GM19455 (cell line): Measurements from ENCODE around the gene AMBP.

Experiments
- ATAC-seq: cut with Tn5 transposase; IDR thresholded peaks from one replicate; pipeline ENCODE4 v1.9.1; 2021; ENCODE audit not compliant: unreplicated experiment

AMBP gene

GRCh38 chr9:114078021-114078780, at the start of gene AMBP:
AMBP (minus strand) TSS chr9:114078300; CDS start chr9:114078209, 91 bp downstream.
- no peak for ATAC-seq

- no peak for ATAC-seq
These were observed 48.4 kb upstream of the AMBP start for GRCh38 chr9:114126247-114127060.

- ATAC-seq, result no peak
These were observed 47.4 kb upstream of the AMBP start for GRCh38 chr9:114125476-114126013.

GRCh38 chr9:114124666-114125475, 46.8 kb upstream of the AMBP start:
- no peak for ATAC-seq

GRCh38 chr9:114124138-114124537, 46.0 kb upstream of the AMBP start:
- no peak for ATAC-seq

- ATAC-seq, result no peak
These were observed 45.2 kb upstream of the AMBP start for GRCh38 chr9:114123031-114123977.

GRCh38 chr9:114122136-114123027, 44.3 kb upstream of the AMBP start:
- no peak for ATAC-seq

- ATAC-seq, result no peak
These were observed 43.4 kb upstream of the AMBP start for GRCh38 chr9:114121227-114122135.

- no peak for ATAC-seq
These were observed 42.3 kb upstream of the AMBP start for GRCh38 chr9:114120192-114121014.

GRCh38 chr9:114119242-114120191, 41.4 kb upstream of the AMBP start:
- ATAC-seq, result no peak

GRCh38 chr9:114117996-114118830, 40.1 kb upstream of the AMBP start:
- ATAC-seq, result no peak

- ATAC-seq, result no peak
These were observed 39.5 kb upstream of the AMBP start for GRCh38 chr9:114117614-114117995.

GRCh38 chr9:114116126-114116747, 38.1 kb upstream of the AMBP start:
- ATAC-seq, result no peak

GRCh38 chr9:114115654-114116125, 37.6 kb upstream of the AMBP start:
- ATAC-seq, result no peak

- no peak for ATAC-seq
These were observed 36.3 kb upstream of the AMBP start for GRCh38 chr9:114114364-114114763.
